DMS153 treated with DMSO at 0.1 percent for 48 hours (cell line): ENCODE results near the gene NPW.
"Not testable (repeated sequence)": the region's sequence is repeated elsewhere in the genome, so short reads cannot be mapped to it uniquely, and the experiment has no call there.

ENCODE experiments used
- DNase-seq: peaks from one replicate; lab custom pipeline; 2025; ENCODE audit not compliant: unreplicated experiment; lab: John Stamatoyannopoulos, UW

Gene NPW

GRCh38 chr16:2001456-2002355 is 17.9 kb upstream of the NPW start:
- no peak for DNase-seq

- DNase-seq = no peak
Observed at GRCh38 chr16:2002406-2003230, 17.0 kb upstream of the NPW start.

- no peak for DNase-seq
Observed at GRCh38 chr16:2003231-2003826, 16.3 kb upstream of the NPW start.

GRCh38 chr16:2003827-2004641 is 15.6 kb upstream of the NPW start:
- DNase-seq = peak; percentile 82

- no peak for DNase-seq
Observed at GRCh38 chr16:2004795-2005517, 14.6 kb upstream of the NPW start.

- no peak for DNase-seq
Observed at GRCh38 chr16:2005646-2006045, 13.9 kb upstream of the NPW start.

GRCh38 chr16:2006317-2006716 is 13.3 kb upstream of the NPW start:
- DNase-seq = no peak

- DNase-seq = no peak
Observed at GRCh38 chr16:2007081-2007836, 12.3 kb upstream of the NPW start.

- no peak for DNase-seq
Observed at GRCh38 chr16:2008009-2008526, 11.5 kb upstream of the NPW start.

GRCh38 chr16:2008631-2009163 is 10.9 kb upstream of the NPW start:
- no peak for DNase-seq

GRCh38 chr16:2009164-2009711 is 10.3 kb upstream of the NPW start:
- no peak for DNase-seq

GRCh38 chr16:2009791-2010510 is 9.6 kb upstream of the NPW start, which contains the start of gene ZNF598:
Gene ZNF598, minus strand, starts transcription at chr16:2009821.
- DNase-seq = no peak

GRCh38 chr16:2011726-2012125 is 7.9 kb upstream of the NPW start:
- DNase-seq = not testable (repeated sequence)

- no peak for DNase-seq
Observed at GRCh38 chr16:2013527-2013926, 6.1 kb upstream of the NPW start.

- DNase-seq = no peak
Observed at GRCh38 chr16:2015117-2015946, 4.3 kb upstream of the NPW start.

- DNase-seq = no peak
Observed at GRCh38 chr16:2015947-2016208, 3.7 kb upstream of the NPW start.

- no peak for DNase-seq
Observed at GRCh38 chr16:2016407-2016922, 3.1 kb upstream of the NPW start.
